Activated T-cell treated with anti-CD3 and anti-CD28 coated beads, Interleukin-2, amount 50 U/mL, for 72 hours (primary cell): ENCODE measurements around the gene CLOCK. TPM values are rescaled to one million over a fixed set of nuclear protein-coding genes. Genes with fewer than 3 reads are reported as not detected.

ENCODE experiments used
- ATAC-seq, 2 donors: fragments of 150-1000 bp; cut with Tn5 transposase; replicated peaks in 1 of 2; 2 replicates each; pipeline ENCODE4 v1.10.0; 2021; ENCODE audit warnings: moderate library complexity in 2 of 2, mild to moderate bottlenecking in 1 of 2
- DNase-seq, 2 donors: peaks; one replicate each; pipeline ENCODE4 v3.0.0; 2021 to 2022; ENCODE audit warnings: mixed read lengths in 1 of 2
- H3K27ac Mint-ChIP-seq: one replicate; pipeline ENCODE4 v1.8.0; 2022; ENCODE audit warnings: mild to moderate bottlenecking, moderate library complexity, mixed read lengths
- H3K27me3 Mint-ChIP-seq: one replicate; pipeline ENCODE4 v1.8.0; 2022; ENCODE audit warnings: low read depth, mixed read lengths
- H3K36me3 Mint-ChIP-seq, 2 donors: one replicate each; pipeline ENCODE4 v1.8.0; 2022; ENCODE audit warnings: mixed read lengths in 2 of 2, mild to moderate bottlenecking in 1 of 2; ENCODE audit not compliant: insufficient read depth in 2 of 2
- H3K4me1 Mint-ChIP-seq: one replicate; pipeline ENCODE4 v1.8.0; 2022; ENCODE audit warnings: low read depth, mixed read lengths
- H3K4me3 Mint-ChIP-seq, 2 donors: one replicate each; pipeline ENCODE4 v1.8.0; 2022; ENCODE audit warnings: mild to moderate bottlenecking in 2 of 2, mixed read lengths in 2 of 2, moderate library complexity in 2 of 2
- H3K9me3 Mint-ChIP-seq, 2 donors: one replicate each; pipeline ENCODE4 v1.8.0; 2022; ENCODE audit warnings: mixed read lengths in 2 of 2
- total RNA-seq, 2 donors: library from RNA; stranded (reverse); gene quantifications; one replicate each; pipeline ENCODE4 v1.2.3, GENCODE V29; 2022

CLOCK gene
- total RNA-seq, 2 donors from 2014 or later = 7.7 to 8.6 TPM

GRCh38 chr4:55530691-55531090 lies 16.0 kb downstream of the CLOCK start:
- Mint-ChIP-seq H3K27ac (no peak overlapping the region), H3K4me3 (no peak overlapping the region), H3K36me3 (peaks cover 8 to 37% of the 10 kb centered on the region in 2 donors), H3K4me1 (no peaks in the 10 kb centered on the region), H3K9me3 (peaks cover 11 to 15% of the 10 kb centered on the region in 2 donors), H3K27me3 (no peaks in the 10 kb centered on the region)
- DNase-seq = no peak
- no peak for ATAC-seq

DNA sequence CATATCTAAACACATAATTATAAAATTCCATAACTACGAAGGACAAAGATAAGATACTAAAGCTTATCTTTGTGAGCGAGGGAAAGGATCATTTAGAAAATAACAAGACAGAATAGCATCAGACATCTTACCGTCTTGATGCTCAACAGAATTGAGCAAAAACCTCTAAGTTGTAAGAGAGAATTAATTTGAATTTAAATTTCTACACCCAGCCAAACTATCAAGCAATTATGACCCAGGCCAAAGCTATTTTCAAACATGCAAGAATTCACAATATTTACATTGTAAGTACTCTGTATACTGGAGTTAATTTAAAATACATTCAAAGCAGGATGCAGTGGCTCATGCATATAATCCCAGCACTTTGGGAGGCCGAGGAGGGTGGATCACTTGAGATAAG lies 16.5 kb downstream of the CLOCK start:
- peaks cover under 1% of the 10 kb centered on the region for H3K4me1 Mint-ChIP-seq
- ATAC-seq = no peak
- peaks cover 11 to 15% of the 10 kb centered on the region in 2 donors for H3K9me3 Mint-ChIP-seq
- no peak for DNase-seq
- no peak overlapping the region for H3K27ac Mint-ChIP-seq
- no peaks in the 10 kb centered on the region for H3K27me3 Mint-ChIP-seq
- H3K36me3 Mint-ChIP-seq = peaks cover 8 to 37% of the 10 kb centered on the region in 2 donors
- no peak overlapping the region for H3K4me3 Mint-ChIP-seq

DNA sequence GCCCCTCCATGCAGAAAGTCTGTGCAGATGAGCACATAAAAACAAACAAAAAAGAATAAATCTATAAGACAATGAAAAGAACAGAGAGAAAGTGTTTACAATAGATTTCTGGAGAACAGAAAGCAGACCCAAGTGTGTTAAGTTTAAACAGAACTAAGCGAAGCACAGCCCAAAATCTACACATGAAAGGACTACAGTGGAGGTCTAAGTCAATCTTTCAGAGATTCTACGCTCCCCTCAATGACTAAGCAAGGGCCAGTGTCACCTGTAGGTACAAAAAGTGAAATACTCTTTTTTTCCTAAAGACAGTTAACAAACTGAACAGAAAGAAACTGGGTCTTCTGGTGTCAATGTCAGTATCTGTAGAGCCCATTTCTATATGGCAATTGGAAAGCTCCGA lies 18.2 kb downstream of the CLOCK start:
- DNase-seq (no peak), ATAC-seq (no peak)
- Mint-ChIP-seq H3K4me1 (peaks cover 8% of the 10 kb centered on the region), H3K27me3 (no peaks in the 10 kb centered on the region), H3K36me3 (peaks cover 6 to 29% of the 10 kb centered on the region in 2 donors), H3K9me3 (peaks cover 6 to 10% of the 10 kb centered on the region in 2 donors), H3K27ac (no peak overlapping the region), H3K4me3 (no peak overlapping the region)

- Mint-ChIP-seq H3K9me3 (peaks cover 2 to 3% of the 10 kb centered on the region in 2 donors), H3K27ac (no peak overlapping the region), H3K4me3 (no peak overlapping the region), H3K4me1 (peaks cover 8% of the 10 kb centered on the region), H3K36me3 (peaks cover 0 to 6% of the 10 kb centered on the region in 2 donors), H3K27me3 (no peaks in the 10 kb centered on the region)
- no peak for ATAC-seq
- no peak for DNase-seq
These were observed 21.7 kb downstream of the CLOCK start for GRCh38 chr4:55524844-55525571.

DNA sequence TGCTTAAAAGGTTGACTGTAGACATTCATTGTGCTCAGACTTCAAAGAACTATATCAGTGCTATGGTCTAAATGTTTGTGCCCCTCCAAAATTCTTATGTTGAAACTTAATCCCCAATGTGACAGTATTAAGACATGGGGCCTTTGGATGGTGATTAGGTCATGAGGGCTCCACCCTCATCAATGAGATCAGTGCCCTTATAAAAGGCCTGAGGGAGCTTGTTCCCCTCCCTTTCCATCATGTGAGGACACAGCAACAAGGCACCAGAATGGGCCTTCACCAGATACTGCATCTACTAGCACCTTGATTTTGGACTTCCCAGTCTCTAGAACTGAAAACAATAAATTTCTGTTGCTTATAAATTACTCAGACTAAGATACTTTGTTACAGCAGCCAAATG lies 28.3 kb downstream of the CLOCK start:
- peaks cover 2% of the 10 kb centered on the region in 2 donors for H3K36me3 Mint-ChIP-seq
- ATAC-seq (no peak), DNase-seq (no peak)
- H3K4me3 Mint-ChIP-seq = no peak overlapping the region
- no peak overlapping the region for H3K27ac Mint-ChIP-seq
- H3K4me1 Mint-ChIP-seq = peaks cover 6% of the 10 kb centered on the region
- H3K9me3 Mint-ChIP-seq = peaks cover 2 to 7% of the 10 kb centered on the region in 2 donors
- no peaks in the 10 kb centered on the region for H3K27me3 Mint-ChIP-seq

GRCh38 chr4:55517526-55518229 lies 29.0 kb downstream of the CLOCK start:
- Mint-ChIP-seq H3K4me3 (peak overlapping the region in 1 of 2 donors; percentile 48), H3K27ac (peak overlapping the region; percentile 5), H3K4me1 (peaks cover 6% of the 10 kb centered on the region), H3K36me3 (peaks cover 2% of the 10 kb centered on the region in 2 donors), H3K9me3 (peaks cover 4 to 7% of the 10 kb centered on the region in 2 donors), H3K27me3 (no peaks in the 10 kb centered on the region)
- ATAC-seq (peak in 1 of 2 donors; percentile 50), DNase-seq (no peak)

DNA sequence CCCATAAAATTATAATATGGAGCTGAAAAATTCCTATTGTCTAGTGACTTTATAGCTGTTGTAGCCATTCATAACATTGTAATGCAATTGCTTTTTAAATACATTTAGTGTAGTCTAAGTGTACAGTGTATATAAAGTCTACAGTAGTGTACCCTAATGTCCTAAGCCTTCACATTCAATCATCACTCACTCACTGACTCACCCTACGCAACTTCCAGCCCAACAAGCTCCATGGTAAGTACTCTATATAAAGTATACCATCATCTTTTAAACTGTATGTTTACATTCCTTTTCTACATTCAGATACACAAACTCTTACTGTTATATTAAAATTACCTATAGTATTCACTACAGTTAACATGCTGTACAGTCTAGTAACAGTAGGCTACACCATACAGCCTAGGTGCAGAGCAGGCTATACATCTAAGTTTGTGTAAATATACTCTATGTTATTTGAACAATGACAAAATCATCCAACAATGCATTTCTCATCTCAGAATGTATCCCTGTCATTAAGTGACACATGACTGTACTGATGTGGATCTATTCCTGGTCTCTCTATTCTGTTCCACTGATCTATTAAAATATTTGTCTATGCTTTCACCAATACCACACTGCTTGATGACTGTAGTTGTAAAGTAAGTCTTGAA lies 33.7 kb downstream of the CLOCK start:
- Mint-ChIP-seq H3K4me3 (no peak overlapping the region), H3K27me3 (no peaks in the 10 kb centered on the region), H3K27ac (no peak overlapping the region), H3K9me3 (peaks cover 3 to 4% of the 10 kb centered on the region in 2 donors), H3K4me1 (peaks cover 21% of the 10 kb centered on the region), H3K36me3 (peaks cover 2 to 3% of the 10 kb centered on the region in 2 donors)
- ATAC-seq (no peak), DNase-seq (no peak)

- H3K4me3 Mint-ChIP-seq = no peak overlapping the region
- peaks cover 2 to 4% of the 10 kb centered on the region in 2 donors for H3K9me3 Mint-ChIP-seq
- H3K27ac Mint-ChIP-seq = no peak overlapping the region
- no peaks in the 10 kb centered on the region for H3K27me3 Mint-ChIP-seq
- DNase-seq (no peak), ATAC-seq (no peak)
- peaks cover 0 to 2% of the 10 kb centered on the region in 2 donors for H3K36me3 Mint-ChIP-seq
- H3K4me1 Mint-ChIP-seq = peaks cover 16% of the 10 kb centered on the region
These were observed 34.6 kb downstream of the CLOCK start for GRCh38 chr4:55512077-55512476.

DNA sequence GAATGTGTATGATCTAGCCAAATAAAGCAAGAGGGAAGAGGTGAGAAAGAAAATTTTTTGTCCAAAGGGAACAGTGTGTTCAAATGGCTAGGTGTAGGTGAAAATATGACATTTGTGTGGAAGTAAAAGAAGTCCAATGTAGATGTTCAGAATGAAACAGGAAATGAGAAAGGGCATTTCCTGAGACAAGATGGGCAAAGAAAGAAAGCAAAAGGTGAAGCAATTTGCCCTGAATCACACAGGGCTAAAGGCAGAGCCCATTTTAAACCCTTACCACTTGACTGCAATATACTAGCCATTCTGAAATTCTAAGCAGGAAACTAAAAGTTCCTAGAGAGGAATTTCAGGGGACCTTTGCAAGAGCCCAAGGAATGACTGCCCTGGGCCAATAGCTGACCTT lies 36.0 kb downstream of the CLOCK start:
- DNase-seq = no peak
- no peak for ATAC-seq
- no peak overlapping the region for H3K4me3 Mint-ChIP-seq
- peaks cover 2% of the 10 kb centered on the region in 2 donors for H3K9me3 Mint-ChIP-seq
- H3K36me3 Mint-ChIP-seq = peaks cover 2 to 3% of the 10 kb centered on the region in 2 donors
- H3K27me3 Mint-ChIP-seq = no peaks in the 10 kb centered on the region
- peaks cover 16% of the 10 kb centered on the region for H3K4me1 Mint-ChIP-seq
- no peak overlapping the region for H3K27ac Mint-ChIP-seq

- Mint-ChIP-seq H3K27ac (no peak overlapping the region), H3K36me3 (peaks cover 2 to 3% of the 10 kb centered on the region in 2 donors), H3K9me3 (peaks cover 0 to 2% of the 10 kb centered on the region in 2 donors), H3K27me3 (no peaks in the 10 kb centered on the region), H3K4me1 (peaks cover 16% of the 10 kb centered on the region), H3K4me3 (no peak overlapping the region)
- ATAC-seq (no peak), DNase-seq (no peak)
These were observed 37.4 kb downstream of the CLOCK start for GRCh38 chr4:55509266-55509665.

GRCh38 chr4:55507612-55508011 lies 39.1 kb downstream of the CLOCK start:
- DNase-seq (no peak), ATAC-seq (no peak)
- H3K4me3 Mint-ChIP-seq = no peak overlapping the region
- H3K36me3 Mint-ChIP-seq = peaks cover 2 to 5% of the 10 kb centered on the region in 2 donors
- H3K27ac Mint-ChIP-seq = no peak overlapping the region
- peaks cover 22% of the 10 kb centered on the region for H3K4me1 Mint-ChIP-seq
- no peaks in the 10 kb centered on the region for H3K9me3 Mint-ChIP-seq
- H3K27me3 Mint-ChIP-seq = no peaks in the 10 kb centered on the region

- peak in 1 of 2 donors; percentile 52 for ATAC-seq
- Mint-ChIP-seq H3K4me3 (no peak overlapping the region), H3K27me3 (no peaks in the 10 kb centered on the region), H3K27ac (no peak overlapping the region), H3K9me3 (no peaks in the 10 kb centered on the region), H3K4me1 (peaks cover 7% of the 10 kb centered on the region), H3K36me3 (peaks cover 0 to 5% of the 10 kb centered on the region in 2 donors)
- no peak for DNase-seq
These were observed 43.5 kb downstream of the CLOCK start for GRCh38 chr4:55503169-55503568.

DNA sequence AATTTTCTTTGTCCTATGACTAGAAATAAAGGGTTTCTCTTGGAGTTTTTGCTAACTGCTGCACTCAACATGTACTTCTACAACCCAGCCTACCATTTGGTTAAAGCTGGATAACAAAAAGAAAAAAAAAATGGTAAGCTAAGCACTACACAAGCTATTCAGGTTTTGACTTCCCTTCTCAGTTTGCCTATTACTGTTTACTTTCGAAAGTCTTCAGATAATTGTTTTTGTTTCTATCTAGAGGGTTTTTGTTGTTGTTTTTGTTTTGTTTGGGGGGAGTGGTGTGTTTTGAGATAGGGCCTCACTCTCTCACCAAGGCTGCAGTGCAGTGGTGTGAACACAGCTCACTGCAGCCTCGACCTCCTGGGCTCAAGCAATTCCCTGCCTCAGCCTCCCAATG lies 46.6 kb downstream of the CLOCK start:
- no peak for ATAC-seq
- Mint-ChIP-seq H3K27ac (no peak overlapping the region), H3K4me3 (no peak overlapping the region)

More for the DNA sequence above, 46.6 kb downstream of the CLOCK start:
- peaks cover 7% of the 10 kb centered on the region for H3K4me1 Mint-ChIP-seq
- no peaks in the 10 kb centered on the region for H3K27me3 Mint-ChIP-seq
- H3K9me3 Mint-ChIP-seq = no peaks in the 10 kb centered on the region
- no peak for DNase-seq
- peaks cover 2 to 4% of the 10 kb centered on the region in 2 donors for H3K36me3 Mint-ChIP-seq
